Germinal center (tissue), 1 donor: ENCODE results near the gene COL20A1.

Experiments
- DNase-seq: peaks from one replicate; pipeline ENCODE4 v3.0.0; 2012; ENCODE audit warnings: mixed read lengths, low spot score

COL20A1 gene

GRCh38 chr20:63320041-63320511 is 27.1 kb downstream of the COL20A1 start:
- no peak for DNase-seq

- DNase-seq: no peak
Measured at GRCh38 chr20:63320616-63321147, 27.7 kb downstream of the COL20A1 start.

- DNase-seq: no peak
Measured at GRCh38 chr20:63321148-63321831, 28.3 kb downstream of the COL20A1 start.

- no peak for DNase-seq
Measured at GRCh38 chr20:63322146-63322932, 29.4 kb downstream of the COL20A1 start.

- no peak for DNase-seq
Measured at GRCh38 chr20:63322933-63323273, 29.9 kb downstream of the COL20A1 start.

- no peak for DNase-seq
Measured at GRCh38 chr20:63323357-63323981, 30.5 kb downstream of the COL20A1 start.

GRCh38 chr20:63325021-63325471 is 32.1 kb downstream of the COL20A1 start:
- no peak for DNase-seq

- DNase-seq: no peak
Measured at GRCh38 chr20:63325554-63326313, 32.7 kb downstream of the COL20A1 start.

GRCh38 chr20:63326314-63327230 is 33.6 kb downstream of the COL20A1 start:
- DNase-seq: no peak

- DNase-seq: no peak
Measured at GRCh38 chr20:63327231-63327745, 34.3 kb downstream of the COL20A1 start.

GRCh38 chr20:63328026-63328700 is 35.2 kb downstream of the COL20A1 start:
- DNase-seq: no peak

- DNase-seq: no peak
Measured at GRCh38 chr20:63328718-63329275, 35.8 kb downstream of the COL20A1 start.

- no peak for DNase-seq
Measured at GRCh38 chr20:63329331-63330083, 36.5 kb downstream of the COL20A1 start.

GRCh38 chr20:63330084-63330760 is 37.2 kb downstream of the COL20A1 start:
- DNase-seq: no peak

- DNase-seq: no peak
Measured at GRCh38 chr20:63330940-63331339, 38.0 kb downstream of the COL20A1 start.

GRCh38 chr20:63331741-63332400 is 38.9 kb downstream of the COL20A1 start:
- DNase-seq: no peak

GRCh38 chr20:63332488-63333240 is 39.7 kb downstream of the COL20A1 start:
- DNase-seq: no peak
